GM23338 (cell line): ENCODE measurements around the gene ERC1. TPM values are rescaled to one million over a fixed set of nuclear protein-coding genes. Genes with fewer than 3 reads are reported as not detected.

Experiments used
- ATAC-seq: fragments of 200-7000 bp; cut with Tn5 transposase; 3 replicates; pipeline ENCODE4 v1.9.1; 2020
- DNase-seq: peaks from one replicate; pipeline ENCODE4 v3.0.0-alpha.2; 2015; ENCODE audit warnings: low spot score
- H2AFZ ChIP-seq: fragments of 200-600 bp; sonication (generic); 2 replicates; pipeline ENCODE4 v1.8.0; 2016; ENCODE audit warnings: antibody characterized with exemption, mild to moderate bottlenecking, moderate library complexity
- H3F3A ChIP-seq: fragments of 200-600 bp; sonication (generic); replicated peaks from 2 replicates; pipeline ENCODE4 v1.8.0; 2017; ENCODE audit warnings: antibody characterized with exemption, mixed run types, low read depth
- H3K27ac ChIP-seq: fragments of 200-600 bp; sonication (generic); 2 replicates; pipeline ENCODE4 v1.6.1; 2016; ENCODE audit warnings: low read depth
- H3K27me3 ChIP-seq: fragments of 200-600 bp; sonication (generic); 2 replicates; pipeline ENCODE4 v1.8.0; 2016; ENCODE audit warnings: mild to moderate bottlenecking, mixed run types, moderate library complexity; ENCODE audit not compliant: insufficient read depth
- H3K36me3 ChIP-seq: fragments of 200-600 bp; sonication (generic); 2 replicates; pipeline ENCODE4 v1.8.0; 2016; ENCODE audit warnings: mild to moderate bottlenecking; ENCODE audit not compliant: insufficient read depth
- H3K4me1 ChIP-seq: fragments of 200-600 bp; sonication (generic); 2 replicates; pipeline ENCODE4 v1.8.0; 2016; ENCODE audit warnings: mild to moderate bottlenecking, moderate library complexity; ENCODE audit not compliant: insufficient read depth
- H3K4me2 ChIP-seq: fragments of 200-600 bp; sonication (generic); 2 replicates; pipeline ENCODE4 v1.7.1; 2017; ENCODE audit warnings: mixed run types
- H3K4me3 ChIP-seq: fragments of 200-600 bp; sonication (generic); 2 replicates; pipeline ENCODE4 v1.6.1; 2016; ENCODE audit warnings: mixed run types
- H3K79me2 ChIP-seq: fragments of 200-600 bp; sonication (generic); replicated peaks from 2 replicates; pipeline ENCODE4 v1.8.0; 2017; ENCODE audit warnings: mild to moderate bottlenecking; ENCODE audit not compliant: insufficient read depth
- H3K9me2 ChIP-seq: fragments of 200-600 bp; sonication (generic); 2 replicates; pipeline ENCODE4 v1.8.0; 2017; ENCODE audit not compliant: insufficient read depth
- H4K20me1 ChIP-seq: fragments of 200-600 bp; sonication (generic); replicated peaks from 2 replicates; pipeline ENCODE4 v1.8.0; 2017; ENCODE audit warnings: mild to moderate bottlenecking; ENCODE audit not compliant: insufficient read depth
- H3K27ac Mint-ChIP-seq: 2 replicates; pipeline ENCODE4 v1.8.0; 2020; ENCODE audit warnings: inconsistent platforms, mild to moderate bottlenecking, moderate library complexity, mixed read lengths
- H3K27me3 Mint-ChIP-seq: 3 replicates; pipeline ENCODE4 v1.8.0; 2022; ENCODE audit warnings: low read depth, mild to moderate bottlenecking, moderate library complexity, mixed read lengths, inconsistent platforms; ENCODE audit not compliant: insufficient read depth, poor library complexity
- H3K36me3 Mint-ChIP-seq: 3 replicates; pipeline ENCODE4 v1.8.0; 2021; ENCODE audit warnings: low read depth, mild to moderate bottlenecking, inconsistent platforms, moderate library complexity, mixed read lengths
- H3K4me1 Mint-ChIP-seq: 3 replicates; pipeline ENCODE4 v1.8.0; 2020; ENCODE audit warnings: mild to moderate bottlenecking, inconsistent platforms, mixed read lengths
- H3K4me3 Mint-ChIP-seq: 3 replicates; pipeline ENCODE4 v1.8.0; 2021; ENCODE audit warnings: moderate library complexity, mild to moderate bottlenecking, inconsistent platforms, mixed read lengths
- H3K9me3 Mint-ChIP-seq: 3 replicates; pipeline ENCODE4 v1.8.0; 2020; ENCODE audit warnings: moderate library complexity, mild to moderate bottlenecking, inconsistent platforms, mixed read lengths
- CREB1 ChIP-seq: fragments of 250-450 bp; sonication (Bioruptor Pico); IDR thresholded peaks from 2 replicates; pipeline ENCODE4 v1.5.0; 2020; ENCODE audit warnings: low read depth, mild to moderate bottlenecking, moderate library complexity
- CTCF ChIP-seq, 2 experiments: fragments of 200-600 bp in 1 of 2; sonication (generic) in 1 of 2; conservative IDR thresholded peaks; 2 replicates each; pipeline versions ENCODE4 v1.5.1 to v1.6.1; 2016 to 2017; ENCODE audit warnings: antibody characterized with exemption in 2 of 2, low read depth in 2 of 2, mild to moderate bottlenecking in 2 of 2, moderate library complexity in 1 of 2
- ETS1 ChIP-seq: IDR thresholded peaks from 2 replicates; pipeline ENCODE4 v1.6.1; 2016; ENCODE audit warnings: antibody characterized with exemption
- EZH2 ChIP-seq: fragments of 200-600 bp; sonication (generic); IDR thresholded peaks from one replicate; pipeline ENCODE4 v1.8.0; 2017; ENCODE audit warnings: antibody characterized with exemption, mild to moderate bottlenecking, low read depth; ENCODE audit not compliant: unreplicated experiment
- EZH2phosphoT487 ChIP-seq: fragments of 200-600 bp; sonication (generic); IDR thresholded peaks from one replicate; pipeline ENCODE4 v1.8.1; 2018; ENCODE audit warnings: antibody characterized with exemption; ENCODE audit not compliant: unreplicated experiment
- JUNB ChIP-seq: IDR thresholded peaks from one replicate; pipeline ENCODE4 v1.6.1; 2016; ENCODE audit warnings: antibody characterized with exemption; ENCODE audit not compliant: unreplicated experiment
- NANOG ChIP-seq: IDR thresholded peaks from 2 replicates; pipeline ENCODE4 v1.6.1; 2016; ENCODE audit warnings: antibody characterized with exemption, borderline replicate concordance
- POLR2AphosphoS5 ChIP-seq: IDR thresholded peaks from 2 replicates; pipeline ENCODE4 v1.6.1; 2016; ENCODE audit warnings: antibody characterized with exemption, low read depth
- STAT1 ChIP-seq: IDR thresholded peaks from one replicate; pipeline ENCODE4 v1.6.1; 2016; ENCODE audit warnings: antibody characterized with exemption; ENCODE audit not compliant: unreplicated experiment
- ZNF114 ChIP-seq: fragments of 250-450 bp; sonication (Bioruptor Pico); IDR thresholded peaks from 2 replicates; pipeline ENCODE4 v1.5.0; 2020; ENCODE audit warnings: mild to moderate bottlenecking, moderate library complexity
- ZNF331 ChIP-seq: fragments of 250-450 bp; sonication (Bioruptor Pico); IDR thresholded peaks from 2 replicates; pipeline ENCODE4 v1.5.0; 2020; ENCODE audit warnings: low read depth, mild to moderate bottlenecking, moderate library complexity
- ZNF462 ChIP-seq: fragments of 250-450 bp; sonication (Bioruptor Pico); IDR thresholded peaks from 2 replicates; pipeline ENCODE4 v1.5.0; 2020; ENCODE audit warnings: mild to moderate bottlenecking, moderate library complexity
- polyA plus RNA-seq: library from polyadenylated mRNA; unstranded; fragments of >200 nt; fragmentation: Nextera tagmentation; extraction: Ambion mirVana; gene quantifications from 2 replicates; pipeline ENCODE4 v1.2.1, GENCODE V29; 2016
- total RNA-seq: library from RNA; depleted of rRNA; stranded (reverse); fragments of >200 nt; shearing (Covaris generic); gene quantifications from 2 replicates; pipeline ENCODE4 v1.2.3, GENCODE V29; 2014

ERC1 gene
- total and polyA plus RNA-seq, 2 experiments from 2014 or later: 28.1 to 35.3 TPM

GRCh38 chr12:1443421-1444141, 452.6 kb downstream of the ERC1 start:
- Histone ChIP-seq H4K20me1 (no peaks in the 10 kb centered on the region), H3K79me2 (no peaks in the 10 kb centered on the region), H3K27ac (0 out of 2 replicates have a peak overlapping the region, but pooled peaks have one; percentile 45), H3K4me2 (no peak overlapping the region), H3K36me3 (no peaks in the 10 kb centered on the region), H3F3A (no peaks in the 10 kb centered on the region), H3K27me3 (no peaks in the 10 kb centered on the region), H3K9me2 (peaks cover 3% of the 10 kb centered on the region; the same call in 1 of the 2 replicates), H3K4me3 (no peak overlapping the region), H3K4me1 (peaks cover 9% of the 10 kb centered on the region; the same call in 1 of the 2 replicates), H2AFZ (no peak overlapping the region)
- DNase-seq (no peak), ATAC-seq (peak; percentile 22; the same call in 2 of the 3 replicates)
- Mint-ChIP-seq H3K27me3 (peaks cover 2% of the 10 kb centered on the region), H3K27ac (no peak overlapping the region), H3K9me3 (no peaks in the 10 kb centered on the region), H3K4me1 (peaks cover 15% of the 10 kb centered on the region), H3K36me3 (peaks cover 6% of the 10 kb centered on the region; the same call in 2 of the 3 replicates), H3K4me3 (no peak overlapping the region)
- TF ChIP-seq ZNF462 (CRISPR knock-in tag): no peak
- TF ChIP-seq ZNF114 (CRISPR knock-in tag): no peak
- no peak for TF ChIP-seq CTCF (conservative IDR thresholded peaks at IDR 0.05; ENCODE audit: low read depth in 2 of 2)
- TF ChIP-seq STAT1: no peak
- TF ChIP-seq ZNF331 (CRISPR knock-in tag): no peak
- TF ChIP-seq JUNB: no peak
- no peak for TF ChIP-seq EZH2phosphoT487
- no peak for TF ChIP-seq EZH2
- TF ChIP-seq POLR2AphosphoS5: no peak
- no peak for TF ChIP-seq ETS1
- TF ChIP-seq NANOG: no peak
- no peak for TF ChIP-seq CREB1
